H1 (cell line): ENCODE data around the gene ZBTB48. TPM values are rescaled to one million over a fixed set of nuclear protein-coding genes. Genes with fewer than 3 reads are reported as not detected.

ENCODE experiments used
- BACH1 ChIP-seq: IDR thresholded peaks from 2 replicates; pipeline ENCODE4 v1.6.1; 2012; ENCODE audit warnings: low read length, improper control_type of control experiment
- BRCA1 ChIP-seq: IDR thresholded peaks from 2 replicates; pipeline ENCODE4 v1.6.1; 2012; ENCODE audit warnings: low read depth, low read length, improper control_type of control experiment
- CHD7 ChIP-seq: fragments of 300-600 bp; sonication (generic); IDR thresholded peaks from 2 replicates; pipeline ENCODE4 v1.7.1; 2012; ENCODE audit warnings: low read length, moderate library complexity, mild to moderate bottlenecking, inconsistent platforms; ENCODE audit not compliant: insufficient replicate concordance
- GABPA ChIP-seq: IDR thresholded peaks from 2 replicates; pipeline ENCODE4 v1.6.1; 2011; ENCODE audit warnings: mild to moderate bottlenecking, low read length, moderate library complexity, borderline replicate concordance; ENCODE audit not compliant: insufficient read depth
- KDM1A ChIP-seq: fragments of 200-600, 300-600 bp; sonication (generic); IDR thresholded peaks from 2 replicates; pipeline ENCODE4 v1.7.1; 2016; ENCODE audit warnings: mild to moderate bottlenecking, low read length, borderline replicate concordance
- MAX ChIP-seq: IDR thresholded peaks from 2 replicates; pipeline ENCODE4 v1.6.1; 2012; ENCODE audit warnings: inconsistent platforms
- POLR2AphosphoS5 ChIP-seq: IDR thresholded peaks from 2 replicates; pipeline ENCODE4 v1.6.1; 2011; ENCODE audit warnings: low read depth, low read length
- RXRA ChIP-seq: IDR thresholded peaks from 2 replicates; pipeline ENCODE4 v1.6.1; 2011; ENCODE audit warnings: low read depth, mild to moderate bottlenecking, low read length, moderate library complexity; ENCODE audit not compliant: insufficient read depth
- SP1 ChIP-seq: IDR thresholded peaks from 2 replicates; pipeline ENCODE4 v1.6.1; 2011; ENCODE audit warnings: low read depth, low read length
- USF2 ChIP-seq: IDR thresholded peaks from 2 replicates; pipeline ENCODE4 v1.6.1; 2011; ENCODE audit warnings: low read length, improper control_type of control experiment
- polyA plus RNA-seq, 7 experiments: library from polyadenylated mRNA; depleted of rRNA in 3 of 7; stranded (reverse) in 5 of 7; unstranded in 2 of 7; fragments of >200 nt in 5 of 7; fragments of 200-250 nt in 2 of 7; gene quantifications; 1 replicate in 5 of 7; 2 replicates in 1 of 7; 4 replicates in 1 of 7; pipeline versions ENCODE4 v1.2.1 to v1.2.3, GENCODE V29; 2011 to 2013; ENCODE audit warnings: missing spikeins in 2 of 7, mixed read lengths in 2 of 7
- total RNA-seq: library from RNA; stranded (reverse); fragmentation: NEBNext Ultra II Directional; extraction: Animal tissue kit (Norgen Biotek cat#: 25700); gene quantifications from 2 replicates; pipeline ENCODE4 v1.2.1, GENCODE V29; 2021

Gene ZBTB48
- total and polyA plus RNA-seq, 2 of the 8 experiments (the other 6 are each of a cell fraction or from before 2014, with no cell fraction given): 28.2 to 28.8 TPM

GRCh38 chr1:6603915-6604558, 24.2 kb downstream of the ZBTB48 start (continued):
- TF ChIP-seq CHD7: no peak
- TF ChIP-seq GABPA: no peak
- TF ChIP-seq KDM1A: no peak
- no peak for TF ChIP-seq BRCA1
- no peak for TF ChIP-seq BACH1
- peak; percentile 44; the same call in 1 of the 2 replicates for TF ChIP-seq USF2
- TF ChIP-seq POLR2AphosphoS5: peak; percentile 73
- TF ChIP-seq SP1: peak; percentile 70
- TF ChIP-seq RXRA: no peak
- TF ChIP-seq MAX: peak; percentile 86
